Activated effector memory CD4-positive, alpha-beta T cell treated with Interleukin-2 at 50 U/mL for 16 hours (primary cell): Measurements from ENCODE around the gene CYP2J2.
"Not testable (repeated sequence)": the region's sequence is repeated elsewhere in the genome, so short reads cannot be mapped to it uniquely, and the experiment has no call there.

Source experiments
- DNase-seq: peaks from one replicate; pipeline ENCODE4 v3.0.0-alpha.2; 2020

CYP2J2 gene, protein sequence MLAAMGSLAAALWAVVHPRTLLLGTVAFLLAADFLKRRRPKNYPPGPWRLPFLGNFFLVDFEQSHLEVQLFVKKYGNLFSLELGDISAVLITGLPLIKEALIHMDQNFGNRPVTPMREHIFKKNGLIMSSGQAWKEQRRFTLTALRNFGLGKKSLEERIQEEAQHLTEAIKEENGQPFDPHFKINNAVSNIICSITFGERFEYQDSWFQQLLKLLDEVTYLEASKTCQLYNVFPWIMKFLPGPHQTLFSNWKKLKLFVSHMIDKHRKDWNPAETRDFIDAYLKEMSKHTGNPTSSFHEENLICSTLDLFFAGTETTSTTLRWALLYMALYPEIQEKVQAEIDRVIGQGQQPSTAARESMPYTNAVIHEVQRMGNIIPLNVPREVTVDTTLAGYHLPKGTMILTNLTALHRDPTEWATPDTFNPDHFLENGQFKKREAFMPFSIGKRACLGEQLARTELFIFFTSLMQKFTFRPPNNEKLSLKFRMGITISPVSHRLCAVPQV

DNA sequence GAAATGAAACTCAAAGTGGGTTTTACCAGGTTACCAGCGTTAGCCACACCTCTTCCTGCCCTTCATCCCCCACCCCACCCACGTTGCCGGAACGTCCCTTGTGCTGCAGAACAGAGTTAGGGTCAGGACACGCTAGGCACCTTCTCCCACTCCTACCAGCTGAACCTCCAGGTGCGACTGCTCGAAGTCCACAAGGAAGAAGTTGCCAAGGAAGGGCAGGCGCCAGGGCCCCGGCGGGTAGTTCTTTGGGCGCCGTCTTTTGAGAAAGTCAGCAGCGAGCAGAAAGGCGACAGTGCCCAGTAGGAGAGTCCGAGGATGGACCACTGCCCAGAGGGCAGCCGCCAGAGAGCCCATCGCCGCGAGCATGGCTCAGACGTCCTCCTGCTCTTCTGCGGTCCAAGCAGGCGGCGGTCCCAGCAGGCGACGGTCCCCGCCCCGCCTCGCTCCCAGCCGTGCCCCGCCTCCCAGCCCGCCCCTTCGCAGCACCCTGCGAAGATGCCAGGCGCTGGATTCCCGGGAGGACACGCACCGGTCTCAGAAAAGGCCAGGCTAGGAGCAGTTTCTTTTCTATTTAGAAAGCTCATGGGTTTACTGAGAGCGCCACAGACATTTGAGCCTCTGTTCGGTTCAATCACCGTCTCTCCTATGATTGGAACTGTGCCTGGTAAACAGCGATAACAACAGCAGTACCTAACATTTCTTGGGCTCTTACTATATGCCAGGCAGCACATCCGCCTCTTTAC is at the start of gene CYP2J2:
Gene CYP2J2 (minus strand): TSS at position 393 of the 743 bp plus-strand sequence. CDS start 27 bp downstream, at position 366.
- DNase-seq: peak; percentile 20

DNA sequence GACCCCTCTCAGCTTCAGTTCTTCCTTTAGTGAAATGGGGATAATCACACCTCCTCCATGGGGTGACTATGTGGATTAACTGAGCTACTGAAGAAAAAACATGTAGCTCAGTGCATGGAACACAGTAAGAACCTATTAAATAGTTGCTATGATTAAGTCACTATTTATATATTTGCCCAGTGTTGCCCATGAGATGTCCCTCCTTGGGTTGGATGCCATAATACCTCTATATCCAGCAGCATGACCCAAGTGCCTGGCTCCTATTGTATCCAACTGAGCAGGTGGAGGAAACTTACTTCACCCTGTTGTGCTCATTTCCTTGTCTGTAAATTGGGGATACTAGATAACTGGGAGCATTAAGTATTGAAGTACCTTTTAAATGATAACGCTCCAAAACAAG is 47.1 kb upstream of the CYP2J2 start:
- no peak for DNase-seq

DNA sequence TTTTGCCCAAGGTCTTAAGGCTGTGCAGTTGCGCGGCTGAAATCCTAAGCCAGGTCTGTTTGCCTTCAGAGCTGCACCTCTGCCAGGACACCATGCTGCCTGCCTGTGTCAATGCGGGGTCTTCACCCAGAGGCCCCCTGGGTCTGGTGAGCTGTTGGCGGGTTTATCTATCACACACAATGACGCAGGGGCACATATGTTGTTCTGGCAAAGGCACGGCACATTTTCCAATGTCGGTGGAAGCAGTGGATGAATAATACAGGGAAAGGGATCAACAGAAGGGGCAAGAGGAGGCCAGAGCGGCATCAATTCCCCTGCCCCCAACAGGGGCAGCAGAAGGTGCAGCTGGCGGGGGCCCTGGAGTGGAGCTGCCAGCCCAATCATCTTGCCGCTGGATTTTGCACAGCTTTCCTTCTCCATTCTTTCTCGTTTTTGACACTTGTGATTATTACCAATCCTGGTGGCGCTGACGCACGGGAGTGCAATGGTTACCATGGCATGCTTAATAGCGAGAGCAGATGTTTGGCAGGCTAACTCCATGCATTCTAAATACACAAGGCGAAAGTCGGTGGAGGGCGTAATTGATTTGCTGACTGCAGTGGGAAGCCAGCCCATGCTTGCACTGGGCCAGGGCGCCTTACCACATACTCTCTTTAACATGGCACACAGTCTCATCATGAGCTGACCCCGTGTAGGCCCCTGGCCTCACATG is 45.8 kb upstream of the CYP2J2 start:
- no peak for DNase-seq

DNA sequence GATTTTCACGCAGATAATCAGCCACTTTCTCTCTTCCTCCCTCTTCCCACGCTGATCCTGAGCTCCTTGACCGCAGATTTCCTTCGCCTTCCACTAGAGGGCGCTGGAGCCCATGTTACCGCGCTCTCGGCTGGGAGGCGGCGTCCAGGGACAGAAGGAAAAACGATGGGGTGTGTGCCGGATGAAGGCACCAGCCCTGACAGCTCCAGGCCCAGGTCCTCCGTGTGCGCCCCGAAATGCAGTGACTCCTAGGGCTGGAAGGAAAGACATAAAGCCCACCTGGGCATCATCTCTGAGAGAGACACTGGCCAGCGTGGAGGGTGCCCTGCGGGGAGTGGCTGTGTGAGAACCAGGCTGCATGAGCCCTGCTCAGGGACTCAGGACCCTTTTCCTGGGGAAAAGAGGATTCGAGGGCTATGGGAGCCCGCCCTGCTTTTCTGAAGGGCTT is 44.9 kb upstream of the CYP2J2 start:
- no peak for DNase-seq

DNA sequence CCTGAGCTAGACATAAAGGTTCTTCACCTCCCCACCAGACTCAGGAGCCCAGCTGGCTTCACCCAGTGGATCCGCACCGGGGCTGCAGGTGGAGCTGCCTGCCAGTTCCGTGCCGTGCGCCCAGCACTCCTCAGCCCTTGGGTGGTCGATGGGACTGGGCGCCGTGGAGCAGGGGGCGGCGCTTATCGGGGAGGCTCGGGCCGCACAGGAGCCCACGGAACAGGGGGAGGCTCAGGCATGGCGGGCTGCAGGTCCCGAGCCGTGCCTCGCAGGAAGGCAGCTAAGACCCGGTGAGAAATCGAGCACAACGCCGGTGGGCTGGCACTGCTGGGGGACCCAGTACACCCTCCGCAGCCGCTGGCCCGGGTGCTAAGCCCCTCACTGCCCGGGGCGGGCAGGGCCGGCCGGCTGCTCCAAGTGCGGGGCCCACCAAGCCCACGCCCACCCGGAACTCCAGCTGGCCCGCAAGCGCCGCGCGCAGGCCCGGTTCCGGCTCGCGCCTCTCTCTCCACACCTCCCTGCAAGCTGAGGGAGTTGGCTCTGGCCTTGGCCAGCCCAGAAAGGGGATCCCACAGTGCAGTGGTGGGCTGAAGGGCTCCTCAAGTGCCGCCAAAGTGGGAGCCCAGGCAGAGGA is 43.1 kb upstream of the CYP2J2 start:
- DNase-seq: not testable (repeated sequence)

DNA sequence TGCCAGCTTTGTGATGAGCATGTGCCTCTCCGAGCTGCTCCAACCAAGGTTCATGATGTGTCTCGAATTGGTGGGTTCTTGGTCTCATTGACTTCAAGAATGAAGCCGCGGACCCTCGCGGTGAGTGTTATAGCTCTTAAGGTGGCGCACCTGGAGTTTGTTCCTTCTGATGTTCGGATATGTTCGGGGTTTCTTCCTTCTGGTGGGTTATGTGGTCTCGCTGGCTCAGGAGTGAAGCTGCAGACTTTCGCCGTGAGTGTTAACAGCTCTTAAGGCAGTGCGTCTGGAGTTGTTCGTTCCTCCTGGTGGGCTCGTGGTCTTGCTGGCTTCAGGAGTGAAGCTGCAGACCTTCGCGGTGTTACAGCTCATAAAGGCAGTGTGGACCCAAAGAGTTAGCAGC is 42.2 kb upstream of the CYP2J2 start:
- DNase-seq: not testable (repeated sequence)

DNA sequence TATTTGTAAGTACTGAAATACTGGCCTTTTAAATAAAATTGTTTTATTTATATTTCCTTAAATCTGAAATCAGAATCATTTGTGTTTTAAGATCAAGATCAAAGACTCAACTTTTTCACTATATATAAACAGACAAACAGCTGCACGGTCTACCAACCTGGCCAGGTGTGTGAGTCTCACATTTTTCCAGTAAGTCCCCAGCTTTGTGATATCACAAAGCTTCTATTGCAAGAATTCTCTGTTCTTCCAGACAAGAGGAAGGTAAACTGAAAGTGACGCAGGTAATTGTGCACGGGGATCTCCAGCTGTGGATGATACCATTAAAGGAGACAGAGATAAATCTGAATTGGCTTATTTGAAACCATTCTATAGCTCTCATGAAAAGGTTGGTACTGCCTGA is 41.2 kb upstream of the CYP2J2 start:
- no peak for DNase-seq

DNA sequence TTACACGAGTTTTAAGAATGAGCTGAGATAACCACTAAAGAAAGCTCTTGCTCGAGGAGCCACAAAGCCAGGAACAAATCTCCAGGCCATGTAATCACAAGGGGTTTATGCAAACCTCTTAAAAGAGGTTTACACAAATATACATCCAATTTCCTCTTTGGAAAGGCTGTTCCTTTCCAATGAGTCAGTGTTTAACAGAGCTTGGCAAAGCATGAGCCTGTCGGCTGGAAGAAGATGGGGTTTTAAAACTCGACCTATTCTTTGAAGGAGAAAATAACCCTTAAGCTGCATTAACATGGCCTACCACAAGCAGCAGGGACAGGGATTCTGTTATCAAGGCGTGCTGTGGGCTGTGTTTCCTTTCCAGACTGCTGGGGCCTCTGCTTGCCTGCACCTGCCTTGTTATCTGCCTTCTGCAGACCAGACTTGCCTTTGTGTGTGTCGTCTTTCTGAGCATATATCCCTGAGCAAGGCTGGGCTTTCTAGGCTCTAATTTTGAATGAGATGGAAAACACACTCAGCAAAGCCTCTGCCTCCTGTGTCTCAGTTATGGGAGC is 40.6 kb upstream of the CYP2J2 start:
- DNase-seq: no peak

DNA sequence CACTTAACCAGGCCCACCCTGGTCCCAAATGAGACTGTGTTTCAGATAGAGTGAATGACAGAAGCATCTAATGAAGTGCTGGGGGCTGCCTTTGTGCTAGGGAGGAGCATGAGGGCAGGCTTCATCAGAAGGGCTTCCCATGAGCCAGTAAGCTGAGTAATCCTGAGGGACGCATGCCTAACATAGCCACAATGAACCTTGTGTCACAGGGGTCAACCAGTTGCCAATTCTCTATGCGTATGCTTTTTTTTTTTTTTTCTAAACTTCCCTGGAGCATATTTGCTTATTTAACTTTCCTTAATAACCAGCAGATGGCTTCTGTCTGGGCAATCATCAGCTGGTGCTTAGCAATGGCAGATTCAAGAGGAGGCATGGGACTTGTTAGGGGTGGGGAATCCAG is 25.5 kb upstream of the CYP2J2 start:
- DNase-seq: no peak

DNA sequence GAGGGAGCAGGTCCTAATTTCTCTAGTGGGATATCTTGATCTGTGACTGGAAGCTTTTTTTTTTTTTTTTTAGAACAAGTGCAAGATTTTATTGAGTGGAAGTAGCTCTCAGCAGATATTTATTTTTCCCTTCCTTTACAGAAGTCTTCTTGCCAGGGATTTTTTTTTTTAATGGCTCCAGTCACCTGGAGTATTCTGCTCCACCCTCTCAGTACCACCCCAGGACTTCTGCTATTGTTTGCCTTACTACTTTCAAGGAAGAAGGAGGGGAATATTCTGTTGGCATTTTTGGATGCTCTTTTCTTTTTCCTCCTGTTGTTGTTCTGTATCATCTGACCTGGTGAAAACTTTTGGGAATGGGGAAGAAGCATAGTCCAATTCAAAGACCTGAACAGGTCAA is 23.1 kb upstream of the CYP2J2 start:
- no peak for DNase-seq

DNA sequence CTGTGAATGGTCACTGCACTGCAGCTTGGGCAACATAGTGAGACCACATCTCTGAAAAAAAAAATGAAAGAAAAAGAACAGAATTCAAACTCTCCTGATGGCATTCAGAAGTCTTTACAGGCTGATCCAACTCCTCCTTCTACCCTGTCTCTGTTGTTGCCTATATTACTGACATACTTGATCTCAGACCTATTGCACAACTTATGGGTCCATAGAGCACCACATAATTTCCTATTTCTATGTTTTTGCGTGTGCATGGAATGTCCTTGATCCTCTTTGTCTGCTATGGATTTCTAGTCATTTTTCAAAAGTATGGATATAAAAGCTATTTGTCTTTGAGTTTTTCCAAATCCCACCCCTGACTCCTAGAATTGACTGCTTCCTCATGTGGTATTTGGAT is 22.4 kb upstream of the CYP2J2 start:
- DNase-seq: no peak

DNA sequence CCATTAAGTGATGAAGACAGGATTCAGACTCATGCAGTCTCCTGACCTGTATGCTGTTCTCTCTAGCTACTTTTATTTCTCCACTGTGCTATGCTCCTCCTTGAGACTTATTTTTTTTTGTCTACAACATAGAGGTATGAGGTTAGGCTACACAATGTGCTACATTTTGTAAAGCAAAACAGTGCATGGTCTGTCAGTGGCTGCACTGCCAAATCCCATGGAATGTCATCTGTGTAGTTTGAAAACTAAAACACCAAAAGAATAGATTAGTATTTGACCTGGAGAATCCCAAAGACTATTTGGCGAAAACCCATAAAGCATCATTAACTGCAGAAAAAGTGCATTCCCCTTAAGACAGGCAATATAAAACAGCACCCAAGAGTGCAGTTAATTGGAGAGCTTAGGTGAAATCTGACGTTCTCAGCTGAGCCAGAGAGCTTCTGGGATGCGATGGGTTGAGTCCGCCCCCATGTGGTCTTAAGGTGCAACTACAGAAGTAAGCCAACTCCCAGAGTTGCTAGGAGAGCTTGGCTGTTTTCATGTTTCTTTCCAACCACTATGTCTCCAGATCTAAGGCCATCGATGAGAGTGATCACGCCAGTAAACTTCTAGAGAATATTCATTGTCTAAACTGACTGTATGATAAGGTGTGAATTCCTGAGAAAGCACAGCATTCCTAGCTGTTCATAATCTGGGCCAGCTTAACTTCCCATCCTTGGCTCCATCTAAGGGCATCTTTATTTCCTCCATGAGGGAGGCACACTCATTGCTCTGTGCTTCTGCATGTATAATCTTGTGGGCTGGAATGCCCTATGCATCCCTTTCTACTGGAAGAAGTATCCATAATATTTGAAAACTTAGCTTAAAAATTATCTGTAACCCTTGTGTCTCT is 20.7 kb upstream of the CYP2J2 start:
- no peak for DNase-seq

DNA sequence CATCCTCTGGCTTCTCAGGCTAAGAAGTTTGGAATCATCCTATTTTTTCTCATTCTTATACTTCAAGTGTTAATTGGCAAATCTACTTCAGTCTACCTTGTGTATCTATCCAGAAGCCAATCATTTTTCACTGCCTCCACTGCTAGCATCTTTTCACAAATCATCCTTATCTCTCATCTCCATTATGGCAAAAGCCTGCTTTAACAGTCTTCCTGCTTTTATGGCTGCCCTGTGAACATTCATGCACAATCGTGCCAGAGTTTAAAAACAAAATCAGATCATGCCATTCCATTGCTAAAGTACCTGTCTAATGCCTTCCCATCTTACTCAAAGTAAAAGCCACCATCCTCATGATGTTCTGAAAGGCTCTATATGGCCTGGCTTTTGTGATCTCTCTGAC is 19.2 kb upstream of the CYP2J2 start:
- no peak for DNase-seq

DNA sequence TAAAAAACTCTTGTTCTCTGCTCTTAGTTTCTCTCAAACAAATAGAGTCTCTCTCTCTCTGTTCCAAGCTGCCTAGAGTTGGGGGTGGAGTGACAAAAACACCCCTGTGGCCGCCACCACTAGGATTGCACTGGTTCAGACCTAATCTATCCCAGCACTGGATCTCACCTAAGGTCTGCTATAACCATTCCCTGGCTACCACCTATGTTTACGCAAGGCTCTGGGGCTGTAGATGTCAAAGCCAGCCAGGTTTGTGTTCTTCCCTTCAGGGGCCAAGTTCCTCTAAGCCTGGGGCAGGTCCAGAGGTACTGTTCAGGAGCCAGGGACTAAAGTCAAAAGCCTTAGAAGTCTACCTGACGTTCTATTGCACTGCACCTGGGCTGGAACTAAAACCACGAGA is 12.8 kb upstream of the CYP2J2 start:
- no peak for DNase-seq

DNA sequence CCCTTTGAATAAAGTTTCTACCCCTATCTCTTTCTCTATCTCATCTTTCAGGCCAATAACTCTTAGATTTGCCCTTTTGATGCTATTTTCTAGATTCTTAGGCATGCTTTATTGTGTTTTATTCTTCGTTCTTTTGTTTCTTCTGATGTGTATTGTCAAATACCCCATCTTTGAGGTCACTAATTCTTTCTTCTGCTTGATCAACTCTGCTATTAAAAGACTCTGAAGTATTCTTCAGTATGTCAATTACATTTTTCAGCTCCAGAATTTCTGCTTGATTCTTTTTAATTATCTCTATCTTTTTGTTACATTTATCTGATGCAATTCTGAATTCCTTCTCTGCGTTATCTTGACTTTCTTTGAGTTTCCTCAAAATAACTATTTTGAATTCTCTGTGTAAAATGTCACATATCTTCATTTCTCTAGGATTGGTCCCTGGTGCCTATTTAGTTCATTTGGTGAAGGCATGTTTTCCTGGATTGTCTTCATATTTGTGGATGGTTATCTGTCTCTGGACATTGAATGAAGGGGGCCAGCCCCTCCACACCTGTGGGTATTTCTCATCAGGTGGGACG is 11.2 kb upstream of the CYP2J2 start:
- DNase-seq: no peak

DNA sequence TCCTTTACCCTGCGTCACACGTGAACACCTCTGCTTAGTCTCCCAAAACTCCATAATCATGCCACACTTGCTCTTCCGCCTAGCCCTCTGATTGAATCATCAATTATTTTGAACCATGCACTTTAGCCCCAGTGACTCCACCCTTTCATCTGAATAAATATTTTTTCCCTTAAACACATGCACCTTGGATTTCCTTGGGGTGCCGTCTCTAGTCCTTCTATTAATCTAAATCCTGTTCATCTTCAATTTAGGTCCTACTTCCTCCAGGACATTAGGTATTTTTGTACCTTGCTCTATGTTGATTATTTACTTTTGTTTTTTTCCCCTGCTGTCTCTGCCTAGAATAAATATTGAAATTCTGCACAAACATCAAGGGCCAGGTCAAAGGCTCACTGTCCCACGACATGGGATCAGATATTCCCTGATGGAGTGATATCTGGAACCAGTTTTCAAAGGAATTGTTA is 9.8 kb upstream of the CYP2J2 start:
- DNase-seq: no peak

DNA sequence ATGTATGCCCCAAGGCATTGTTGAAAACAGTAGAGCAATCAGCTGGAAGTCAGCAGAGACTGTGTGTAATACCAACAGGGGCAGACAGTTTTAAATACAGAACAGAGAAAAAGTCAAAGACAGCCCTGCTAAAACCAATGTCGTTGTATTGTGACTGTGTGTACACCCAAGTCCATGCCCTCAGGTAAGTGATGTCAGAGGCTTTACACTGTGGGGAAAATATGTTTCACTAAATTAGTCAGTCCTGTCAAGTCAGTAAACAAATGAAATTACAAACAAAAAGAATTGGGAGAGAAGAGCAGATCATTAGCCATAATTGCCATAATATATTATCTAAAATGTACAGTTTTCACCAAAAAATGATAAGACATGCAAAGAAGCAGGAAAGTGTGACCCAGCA is 2.4 kb upstream of the CYP2J2 start:
- DNase-seq: no peak

DNA sequence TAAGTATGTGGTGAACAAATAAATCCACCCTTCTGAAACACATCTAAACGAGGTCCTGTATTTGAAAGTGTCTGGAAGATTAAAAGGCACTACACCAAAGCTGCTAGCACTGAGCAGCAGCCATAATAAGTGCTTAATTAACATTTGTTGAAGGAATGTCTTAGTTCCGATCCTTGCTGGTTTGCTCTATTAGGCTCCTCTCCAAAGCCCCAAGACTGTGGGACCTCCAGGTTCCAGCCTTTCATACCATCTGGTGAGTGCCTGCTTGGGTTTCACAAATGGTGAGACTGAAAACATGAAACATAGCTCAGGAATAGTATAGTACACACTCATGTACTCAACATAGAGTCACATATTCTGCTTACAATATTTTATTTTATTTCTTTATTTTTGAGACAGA is 640 bp upstream of the CYP2J2 start:
- no peak for DNase-seq

DNA sequence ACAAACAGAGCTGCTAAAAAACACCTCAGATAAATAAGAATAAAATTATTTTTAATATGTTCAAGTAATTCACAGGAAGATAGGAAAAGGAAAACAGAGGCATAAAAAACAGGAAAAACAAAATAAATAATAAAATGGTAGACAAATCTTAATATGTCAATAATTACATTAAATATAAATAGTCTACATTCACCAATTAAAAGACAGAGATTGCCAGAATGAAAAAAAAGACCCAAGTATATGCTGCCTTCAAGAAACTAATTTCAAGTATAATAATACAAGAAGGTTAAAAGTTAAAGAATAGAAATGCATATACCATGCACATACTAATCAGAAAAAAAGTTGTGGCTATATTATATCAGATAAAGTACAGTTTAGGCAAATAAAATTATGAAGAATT is 1.9 kb downstream of the CYP2J2 start:
- DNase-seq: no peak

DNA sequence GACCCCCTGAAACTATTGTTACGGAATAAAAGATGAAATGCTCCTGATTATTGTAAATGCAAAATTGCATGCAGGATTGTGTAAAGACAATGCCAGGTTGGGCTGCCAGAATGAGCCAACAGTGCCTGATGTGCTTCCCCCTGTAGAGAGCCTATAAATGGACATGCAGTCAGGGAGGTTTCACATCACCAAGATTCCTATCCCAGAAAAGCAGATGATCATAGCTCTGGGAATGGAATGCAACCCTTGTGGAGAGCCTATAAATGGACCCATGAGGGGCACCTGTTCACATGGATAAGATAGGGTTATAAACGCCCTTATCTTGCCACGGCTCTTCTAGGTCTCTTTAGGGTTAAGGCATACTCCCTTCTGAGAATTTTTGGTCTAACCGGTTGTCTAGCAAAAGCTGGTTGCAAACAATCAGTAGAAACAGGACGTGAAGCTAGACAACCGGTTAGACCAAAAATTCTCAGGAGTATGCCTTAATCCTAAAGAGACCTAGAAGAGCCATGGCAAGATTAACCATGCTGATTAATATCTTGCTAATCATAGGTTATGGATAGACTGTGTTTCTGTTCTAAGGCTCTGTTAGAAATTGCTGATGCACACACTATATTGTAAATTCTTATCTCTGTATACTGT is 5.2 kb downstream of the CYP2J2 start:
- not testable (repeated sequence) for DNase-seq

DNA sequence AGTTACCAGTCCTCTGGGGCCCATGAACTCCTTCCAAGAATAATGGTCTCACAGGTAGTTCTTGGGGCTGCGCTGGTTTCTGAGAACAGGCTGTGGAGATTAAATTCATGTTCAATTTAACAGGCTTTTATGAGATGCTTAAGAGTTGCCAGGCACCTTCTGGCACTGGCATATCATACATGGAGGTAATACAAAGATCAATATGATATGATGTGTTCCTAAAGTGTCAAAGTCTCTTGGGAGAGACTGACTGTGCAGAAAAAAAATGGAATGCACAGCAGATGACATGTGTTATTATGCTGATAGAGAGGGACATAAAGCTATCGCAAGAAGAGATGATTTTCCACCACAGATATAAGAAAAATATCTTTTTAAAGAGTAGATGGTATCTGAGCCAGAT is 6.8 kb downstream of the CYP2J2 start:
- no peak for DNase-seq
